ENCODE data around the gene LAPTM5.

GRCh38 chr1:30735124-30735523 is 22.4 kb downstream of the LAPTM5 start:
- TF ChIP-seq POLR2A (IDR thresholded peaks at IDR 0.05; ENCODE audit: low read depth, low read length) (no peak), CTCF (IDR thresholded peaks at IDR 0.05; ENCODE audit: extremely low read depth in 1 of 2, insufficient read depth in 1 of 2, low read depth in 1 of 2, low read length in 2 of 2) (no peak), POLR2AphosphoS5 (IDR thresholded peaks at IDR 0.05; ENCODE audit: insufficient read depth, low read depth, low read length) (no peak), MAX (IDR thresholded peaks at IDR 0.05; ENCODE audit: insufficient read depth, insufficient read length) (no peak), EZH2 (IDR thresholded peaks at IDR 0.05; ENCODE audit: borderline replicate concordance, low read depth, low read length, severe bottlenecking) (no peak), FOS (IDR thresholded peaks at IDR 0.05; ENCODE audit: borderline replicate concordance, insufficient read depth, low read length) (no peak), JUN (IDR thresholded peaks at IDR 0.05; ENCODE audit: borderline replicate concordance, insufficient read depth, insufficient read length, low read depth) (no peak), MYC (IDR thresholded peaks at IDR 0.05; ENCODE audit: low read depth, low read length) (no peak)
